CD4-positive, alpha-beta T cell (primary cell): Measurements from ENCODE around the gene FHOD1. TPM values are rescaled to one million over a fixed set of nuclear protein-coding genes. Genes with fewer than 3 reads are reported as not detected.

ENCODE experiments used
- ATAC-seq: fragments of 200-7000 bp; cut with Tn5 transposase; one replicate; pipeline ENCODE4 v1.10.0; 2022; ENCODE audit warnings: mild to moderate bottlenecking; ENCODE audit not compliant: poor library complexity
- CTCF ChIA-PET: fragments of 350-600 bp; sonication (Branson Sonifier 250); formaldehyde crosslinking; loops from one replicate; lab custom pipeline; 2021; ENCODE audit warnings: antibody characterized with exemption, inconsistent platforms; lab: Charles Lee
- POLR2A ChIA-PET: fragments of 350-600 bp; sonication (Branson Sonifier 250); formaldehyde crosslinking; loops from one replicate; lab custom pipeline; 2021; ENCODE audit warnings: antibody characterized with exemption, inconsistent platforms; lab: Charles Lee
- DNase-seq, 14 experiments: peaks; one replicate each; pipeline ENCODE4 v3.0.0-alpha.2; 2013 to 2020; ENCODE audit warnings: mixed read lengths in 2 of 14
- H3K27ac ChIP-seq, 2 donors: one replicate each; pipeline versions ENCODE4 v1.5.1 to v1.7.0; 2013; ENCODE audit warnings: low read length in 2 of 2, low read depth in 1 of 2, mild to moderate bottlenecking in 1 of 2
- H3K27me3 ChIP-seq, 2 experiments: 1 replicate in 1 of 2; 2 replicates in 1 of 2; pipeline versions ENCODE4 v1.6.1 to v1.7.0; 2013; ENCODE audit warnings: low read length in 2 of 2, control low read depth in 1 of 2, mild to moderate bottlenecking in 1 of 2, moderate library complexity in 1 of 2; ENCODE audit not compliant: insufficient read depth in 2 of 2, control insufficient read depth in 1 of 2
- H3K36me3 ChIP-seq: one replicate; pipeline ENCODE4 v1.6.1; 2013; ENCODE audit warnings: low read length, control low read depth; ENCODE audit not compliant: insufficient read depth
- H3K4me1 ChIP-seq: one replicate; pipeline ENCODE4 v1.6.1; 2013; ENCODE audit warnings: low read length, control low read depth; ENCODE audit not compliant: insufficient read depth
- H3K4me3 ChIP-seq: one replicate; pipeline ENCODE4 v1.5.1; 2013; ENCODE audit warnings: mild to moderate bottlenecking, low read length, moderate library complexity
- H3K9me3 ChIP-seq, 2 experiments: 1 replicate in 1 of 2; 2 replicates in 1 of 2; pipeline versions ENCODE4 v1.6.1 to v1.7.0; 2013; ENCODE audit warnings: low read length in 2 of 2, mild to moderate bottlenecking in 2 of 2, control low read depth in 1 of 2, moderate library complexity in 1 of 2; ENCODE audit not compliant: control insufficient read depth in 1 of 2, insufficient read depth in 1 of 2
- H3K27ac Mint-ChIP-seq: one replicate; pipeline ENCODE4 v1.8.0; 2020; ENCODE audit warnings: mixed read lengths
- H3K27me3 Mint-ChIP-seq: one replicate; pipeline ENCODE4 v1.8.0; 2021; ENCODE audit warnings: mixed read lengths
- H3K36me3 Mint-ChIP-seq: one replicate; pipeline ENCODE4 v1.8.0; 2021; ENCODE audit warnings: low read depth, mixed read lengths
- H3K4me1 Mint-ChIP-seq: one replicate; pipeline ENCODE4 v1.8.0; 2021; ENCODE audit warnings: low read depth, mixed read lengths
- H3K4me3 Mint-ChIP-seq: one replicate; pipeline ENCODE4 v1.8.0; 2020; ENCODE audit warnings: mild to moderate bottlenecking, mixed read lengths
- H3K9me3 Mint-ChIP-seq: one replicate; pipeline ENCODE4 v1.8.0; 2020; ENCODE audit warnings: mixed read lengths
- intact Hi-C, 2 experiments: fragments of 100-400 bp; cut with DNase I in 1 of 2; cut with micrococcal nuclease in 1 of 2; formaldehyde crosslinking; loops; one replicate each; pipeline versions ENCODE4 v1.15.1 to v1.9.0; 2023 to 2025; cut with DNase I, micrococcal nuclease
- total RNA-seq, 174 experiments: library from RNA in 2 of 174; stranded (reverse) in 2 of 174; gene quantifications; one replicate each; pipeline ENCODE4 v1.2.3 and lab custom pipeline; 2021 to 2026
- TF ChIP-seq, protein P1 (sequence below): fragments of 200-600 bp; IDR thresholded peaks from one replicate; pipeline ENCODE4 v1.8.0; 2022; ENCODE audit warnings: antibody characterized with exemption, mild to moderate bottlenecking

The FHOD1 gene
- total RNA-seq, 2 experiments from 2014 or later, result 21.1 to 26.0 TPM

DNA sequence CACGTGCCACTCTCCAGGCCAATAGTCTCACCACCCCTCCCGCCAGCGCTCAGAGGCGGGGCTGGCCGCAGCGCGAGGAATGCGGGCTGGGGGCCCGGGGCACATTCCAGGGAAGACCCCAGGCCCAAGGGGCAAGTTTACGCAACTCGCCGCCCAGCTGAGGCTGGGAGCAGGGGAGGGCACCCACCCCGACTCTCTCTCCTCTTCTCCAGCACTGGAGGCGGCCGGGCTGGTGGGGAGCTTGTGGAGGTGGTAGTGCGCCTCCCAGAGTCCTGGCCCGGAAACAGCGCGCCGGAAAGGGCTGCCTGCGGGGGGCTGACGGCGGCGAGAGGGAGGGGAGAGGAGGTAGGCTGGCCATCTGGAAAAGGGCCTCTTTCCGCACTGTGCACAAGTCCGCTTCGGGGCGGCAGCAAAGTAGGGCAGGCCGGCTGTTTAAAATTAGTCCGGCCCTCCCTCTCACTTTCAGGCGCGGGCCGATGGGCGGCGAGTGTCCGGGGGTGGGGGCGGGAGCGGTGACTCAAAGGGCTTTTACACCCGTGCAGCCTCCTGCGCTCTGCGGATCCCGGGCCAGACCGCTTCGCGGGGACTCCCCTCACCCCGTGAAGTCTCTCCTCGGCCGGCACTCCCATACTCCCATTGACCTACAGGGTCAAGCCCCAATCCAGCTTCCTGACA lies 1.1 kb downstream of the FHOD1 start:
- no peaks in the 10 kb centered on the region for H3K9me3 Mint-ChIP-seq
- intact Hi-C loops, result loop anchor here (5.0 to 10.0 kb wide), 3 partner anchors 139 to 839 kb away; partner anchors contain the start of genes NFATC3 (in 1 of the 2), PHAF1 (in 1 of the 2), RANBP10 (in 1 of the 2) and TSNAXIP1 (in 1 of the 2)
- no peaks in the 10 kb centered on the region for H3K36me3 Mint-ChIP-seq
- H3K27me3 ChIP-seq, result peaks cover 0 to 6% of the 10 kb centered on the region in 2 experiments
- ChIA-PET POLR2A (interaction anchor here (1.0 to 6.2 kb wide), 2 partner anchors 18 to 88 kb away, joined by 3 to 81 read pairs; partner anchors contain the start of gene TMEM208), CTCF (interaction anchor here (1.3 to 5.3 kb wide), 2 partner anchors 19 to 236 kb away, joined by 3 to 31 read pairs; partner anchors contain the start of gene TMEM208)
- H3K4me1 ChIP-seq, result peaks cover 75% of the 10 kb centered on the region
- TF ChIP-seq, protein P1, sequence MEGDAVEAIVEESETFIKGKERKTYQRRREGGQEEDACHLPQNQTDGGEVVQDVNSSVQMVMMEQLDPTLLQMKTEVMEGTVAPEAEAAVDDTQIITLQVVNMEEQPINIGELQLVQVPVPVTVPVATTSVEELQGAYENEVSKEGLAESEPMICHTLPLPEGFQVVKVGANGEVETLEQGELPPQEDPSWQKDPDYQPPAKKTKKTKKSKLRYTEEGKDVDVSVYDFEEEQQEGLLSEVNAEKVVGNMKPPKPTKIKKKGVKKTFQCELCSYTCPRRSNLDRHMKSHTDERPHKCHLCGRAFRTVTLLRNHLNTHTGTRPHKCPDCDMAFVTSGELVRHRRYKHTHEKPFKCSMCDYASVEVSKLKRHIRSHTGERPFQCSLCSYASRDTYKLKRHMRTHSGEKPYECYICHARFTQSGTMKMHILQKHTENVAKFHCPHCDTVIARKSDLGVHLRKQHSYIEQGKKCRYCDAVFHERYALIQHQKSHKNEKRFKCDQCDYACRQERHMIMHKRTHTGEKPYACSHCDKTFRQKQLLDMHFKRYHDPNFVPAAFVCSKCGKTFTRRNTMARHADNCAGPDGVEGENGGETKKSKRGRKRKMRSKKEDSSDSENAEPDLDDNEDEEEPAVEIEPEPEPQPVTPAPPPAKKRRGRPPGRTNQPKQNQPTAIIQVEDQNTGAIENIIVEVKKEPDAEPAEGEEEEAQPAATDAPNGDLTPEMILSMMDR, result no peak
- no peaks in the 10 kb centered on the region for H3K9me3 ChIP-seq
- H3K4me3 Mint-ChIP-seq, result peak overlapping the region; percentile 97
- H3K27ac Mint-ChIP-seq, result peak overlapping the region; percentile 68
- peak overlapping the region; percentile 87 for H3K4me3 ChIP-seq
- H3K4me1 Mint-ChIP-seq, result peaks cover 42% of the 10 kb centered on the region
- ATAC-seq, result peak; percentile 1
- H3K36me3 ChIP-seq, result no peaks in the 10 kb centered on the region
- H3K27ac ChIP-seq, result peak overlapping the region; percentile 65 to 74
- peaks cover 8% of the 10 kb centered on the region for H3K27me3 Mint-ChIP-seq
- peak in 8 of 14 experiments; percentile 28 to 77 (median 44) for DNase-seq

- H3K27me3 Mint-ChIP-seq, result peaks cover 4% of the 10 kb centered on the region
- TF ChIP-seq, protein P1, result no peak
Measured at GRCh38 chr16:67245674-67246080, 1.6 kb downstream of the FHOD1 start.

GRCh38 chr16:67245186-67245585 lies 2.1 kb downstream of the FHOD1 start:
- H3K27ac Mint-ChIP-seq, result peak overlapping the region; percentile 97
- POLR2A ChIA-PET, result interaction anchor here (1.6 to 6.2 kb wide), 2 partner anchors 17 to 85 kb away, joined by 5 to 81 read pairs; partner anchors contain the start of genes FBXL8, TMEM208 and TRADD
- no peaks in the 10 kb centered on the region for H3K36me3 Mint-ChIP-seq
- peak overlapping the region; percentile 86 for H3K4me3 Mint-ChIP-seq
- peaks cover 0 to 2% of the 10 kb centered on the region in 2 experiments for H3K27me3 ChIP-seq
- intact Hi-C loops, result loop anchor here (5.0 to 10.0 kb wide), 3 partner anchors 138 to 840 kb away; partner anchors contain the start of genes NFATC3 (in 1 of the 2), PHAF1 (in 1 of the 2), RANBP10 (in 1 of the 2) and TSNAXIP1 (in 1 of the 2)
- peak overlapping the region; percentile 86 to 90 for H3K27ac ChIP-seq
- no peak overlapping the region for H3K4me3 ChIP-seq
- H3K9me3 Mint-ChIP-seq, result no peaks in the 10 kb centered on the region
- H3K36me3 ChIP-seq, result peaks cover 2% of the 10 kb centered on the region
- ATAC-seq, result no peak
- H3K9me3 ChIP-seq, result no peaks in the 10 kb centered on the region
- peaks cover 75% of the 10 kb centered on the region for H3K4me1 ChIP-seq
- CTCF ChIA-PET, result interaction anchor here (0.7 to 5.3 kb wide), 5 partner anchors 9 to 60 kb away, joined by 3 to 31 read pairs (median 5); partner anchors contain the start of genes E2F4 and TMEM208
- H3K27me3 Mint-ChIP-seq, result no peaks in the 10 kb centered on the region
- no peak for DNase-seq
- TF ChIP-seq, protein P1, result no peak
- H3K4me1 Mint-ChIP-seq, result peaks cover 40% of the 10 kb centered on the region

More at GRCh38 chr16:67245674-67246080, 1.6 kb downstream of the FHOD1 start:
- Mint-ChIP-seq H3K4me3 (peak overlapping the region; percentile 86), H3K27ac (peak overlapping the region; percentile 97), H3K9me3 (no peaks in the 10 kb centered on the region), H3K4me1 (peaks cover 42% of the 10 kb centered on the region), H3K36me3 (no peaks in the 10 kb centered on the region)
- Histone ChIP-seq H3K27ac (peak overlapping the region; percentile 74 to 90), H3K9me3 (no peaks in the 10 kb centered on the region), H3K4me1 (peaks cover 75% of the 10 kb centered on the region), H3K4me3 (peak overlapping the region; percentile 87), H3K27me3 (peaks cover 0 to 6% of the 10 kb centered on the region in 2 experiments), H3K36me3 (no peaks in the 10 kb centered on the region)
- POLR2A ChIA-PET, result interaction anchor here (1.0 to 6.2 kb wide), 3 partner anchors 18 to 87 kb away, joined by 3 to 81 read pairs (median 5); partner anchors contain the start of genes FBXL8, TMEM208 and TRADD
- no peak for DNase-seq
- intact Hi-C loops, result loop anchor here (5.0 to 10.0 kb wide), 3 partner anchors 138 to 839 kb away; partner anchors contain the start of genes NFATC3 (in 1 of the 2), PHAF1 (in 1 of the 2), RANBP10 (in 1 of the 2) and TSNAXIP1 (in 1 of the 2)
- CTCF ChIA-PET, result interaction anchor here (1.3 to 5.3 kb wide), 2 partner anchors 18 to 236 kb away, joined by 3 to 31 read pairs; partner anchors contain the start of gene TMEM208
- ATAC-seq, result no peak
